HG03196 (cell line): Measurements from ENCODE around the gene HNRNPL.
"Not testable (repeated sequence)": the region's sequence is repeated elsewhere in the genome, so short reads cannot be mapped to it uniquely, and the experiment has no call there.

ENCODE experiments used
- ATAC-seq: cut with Tn5 transposase; IDR thresholded peaks from one replicate; pipeline ENCODE4 v1.9.1; 2021; ENCODE audit not compliant: unreplicated experiment

Gene HNRNPL

GRCh38 chr19:38830039-38830733 lies 19.6 kb downstream of the HNRNPL start:
- ATAC-seq: no peak

- ATAC-seq: not testable (repeated sequence)
Measured at GRCh38 chr19:38829203-38829602, 20.6 kb downstream of the HNRNPL start.

- ATAC-seq: no peak
Measured at GRCh38 chr19:38826856-38827551, 22.8 kb downstream of the HNRNPL start.

- ATAC-seq: not testable (repeated sequence)
Measured at GRCh38 chr19:38825936-38826335, 23.9 kb downstream of the HNRNPL start.

- ATAC-seq: not testable (repeated sequence)
Measured at GRCh38 chr19:38821230-38821825, 28.5 kb downstream of the HNRNPL start.

GRCh38 chr19:38819231-38819920 lies 30.4 kb downstream of the HNRNPL start:
- no peak for ATAC-seq

- no peak for ATAC-seq
Measured at GRCh38 chr19:38817081-38817480, 32.7 kb downstream of the HNRNPL start.

GRCh38 chr19:38816131-38816750 lies 33.5 kb downstream of the HNRNPL start:
- no peak for ATAC-seq

- no peak for ATAC-seq
Measured at GRCh38 chr19:38815059-38816001, 34.5 kb downstream of the HNRNPL start.

- not testable (repeated sequence) for ATAC-seq
Measured at GRCh38 chr19:38813932-38814331, 35.9 kb downstream of the HNRNPL start.

- ATAC-seq: no peak
Measured at GRCh38 chr19:38813323-38813722, 36.5 kb downstream of the HNRNPL start.

- ATAC-seq: no peak
Measured at GRCh38 chr19:38812841-38813320, 36.9 kb downstream of the HNRNPL start, which contains the start of gene LGALS4. TSS of gene LGALS4 (minus strand) at chr19:38812945. CDS start at chr19:38812886, 59 bp downstream.

- no peak for ATAC-seq
Measured at GRCh38 chr19:38812009-38812840, 37.6 kb downstream of the HNRNPL start.

GRCh38 chr19:38809592-38810252 lies 40.1 kb downstream of the HNRNPL start:
- ATAC-seq: no peak

- no peak for ATAC-seq
Measured at GRCh38 chr19:38808741-38809140, 41.0 kb downstream of the HNRNPL start.

GRCh38 chr19:38807374-38808098 lies 42.2 kb downstream of the HNRNPL start:
- not testable (repeated sequence) for ATAC-seq

- ATAC-seq: no peak
Measured at GRCh38 chr19:38806371-38806770, 43.4 kb downstream of the HNRNPL start.

- no peak for ATAC-seq
Measured at GRCh38 chr19:38805180-38805579, 44.6 kb downstream of the HNRNPL start.
